Esophagus mucosa (tissue), 1 donor: ENCODE measurements around the gene TMPRSS9. TPM values are rescaled to one million over a fixed set of nuclear protein-coding genes. Genes with fewer than 3 reads are reported as not detected.
"Not testable (repeated sequence)": the region's sequence is repeated elsewhere in the genome, so short reads cannot be mapped to it uniquely, and the experiment has no call there.

Source experiments
- ATAC-seq: fragments of 200-7000 bp; cut with Tn5 transposase; one replicate; pipeline ENCODE4 v1.9.1; 2020
- total RNA-seq: library from RNA; stranded (reverse); gene quantifications from one replicate; pipeline ENCODE4 v1.2.4, GENCODE V29; 2023
- donor health status: DM: yes; HTN: yes; CAD: no.

TMPRSS9 gene
- total RNA-seq, 1 donor from 2014 or later, result not detected

GRCh38 chr19:2462635-2463421, 102.8 kb downstream of the TMPRSS9 start:
- peak; percentile 72 for ATAC-seq

- not testable (repeated sequence) for ATAC-seq
Measured at GRCh38 chr19:2463694-2464093, 103.6 kb downstream of the TMPRSS9 start.

- ATAC-seq, result no peak
Measured at GRCh38 chr19:2464389-2464788, 104.3 kb downstream of the TMPRSS9 start.

- ATAC-seq, result no peak
Measured at GRCh38 chr19:2468596-2468995, 108.5 kb downstream of the TMPRSS9 start.

GRCh38 chr19:2469102-2469914, 109.2 kb downstream of the TMPRSS9 start:
- ATAC-seq, result peak; percentile 41

- not testable (repeated sequence) for ATAC-seq
Measured at GRCh38 chr19:2469915-2470200, 109.8 kb downstream of the TMPRSS9 start.

GRCh38 chr19:2474232-2475017, 114.4 kb downstream of the TMPRSS9 start:
- ATAC-seq, result peak; percentile 34

- ATAC-seq, result peak; percentile 9
Measured at GRCh38 chr19:2475018-2475701, 115.1 kb downstream of the TMPRSS9 start.

Other genes with a start within 250 kb of the TMPRSS9 start
- gene AP3D1, start 208.7 kb upstream of the TMPRSS9 start, total RNA-seq, result 84.2 TPM
- 20.8 TPM for gene DOT1L, start 196.3 kb upstream of the TMPRSS9 start, total RNA-seq
- gene PLEKHJ1, start 123.9 kb upstream of the TMPRSS9 start, total RNA-seq, result 48.9 TPM
- gene SF3A2, start 123.4 kb upstream of the TMPRSS9 start, total RNA-seq, result 45.4 TPM
- gene AMH, start 110.9 kb upstream of the TMPRSS9 start, total RNA-seq, result 0.56 TPM
- gene JSRP1, start 103.8 kb upstream of the TMPRSS9 start, total RNA-seq, result not detected
- 0.08 TPM for gene PEAK3, start 78.1 kb upstream of the TMPRSS9 start, total RNA-seq
- gene LINGO3, start 52.1 kb upstream of the TMPRSS9 start, total RNA-seq, result not detected
- 98.9 TPM for gene LSM7, start 31.7 kb upstream of the TMPRSS9 start, total RNA-seq
- gene SPPL2B, start 31.6 kb upstream of the TMPRSS9 start, total RNA-seq, result 18.8 TPM
- 106 TPM for gene TIMM13, start 67.3 kb downstream of the TMPRSS9 start, total RNA-seq
- 50.4 TPM for gene LMNB2, start 96.7 kb downstream of the TMPRSS9 start, total RNA-seq
- gene GADD45B, start 115.9 kb downstream of the TMPRSS9 start, total RNA-seq, result 26.3 TPM